HG03135 (cell line): ENCODE results near the gene FAT1.

Source experiments
- ATAC-seq: cut with Tn5 transposase; IDR thresholded peaks from one replicate; pipeline ENCODE4 v1.9.1; 2021; ENCODE audit warnings: mild to moderate bottlenecking, moderate library complexity; ENCODE audit not compliant: unreplicated experiment

FAT1 gene

GRCh38 chr4:186724864-186725468, 1.3 kb upstream of the FAT1 start:
- no peak for ATAC-seq

GRCh38 chr4:186724058-186724863, 605 bp upstream of the FAT1 start:
- no peak for ATAC-seq

DNA sequence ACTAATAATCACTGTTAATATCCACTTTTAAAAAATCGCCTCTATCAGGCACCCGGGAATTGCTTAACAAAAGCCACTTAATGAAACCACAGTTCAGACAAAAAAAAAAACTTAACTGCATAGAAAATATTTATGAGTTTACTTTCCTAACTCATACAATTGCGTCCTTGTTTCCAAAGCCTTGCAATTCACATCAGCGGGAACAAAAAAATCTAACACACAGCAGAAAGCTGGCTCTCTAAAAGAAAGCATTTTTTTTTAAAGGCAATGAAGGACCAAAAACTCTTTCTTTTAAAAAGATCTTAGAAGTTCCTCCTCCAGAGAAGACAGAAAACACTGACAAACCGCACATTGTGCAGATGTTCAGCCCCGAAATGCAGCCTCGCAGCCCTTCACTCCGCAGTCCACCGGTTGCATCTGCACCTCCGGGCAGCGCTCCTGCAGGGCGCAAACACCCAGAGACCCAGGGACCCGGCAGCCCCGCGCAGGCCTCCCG, 812 bp downstream of the FAT1 start:
- no peak for ATAC-seq

GRCh38 chr4:186719925-186720694, 3.5 kb downstream of the FAT1 start:
- ATAC-seq, result no peak

GRCh38 chr4:186717556-186717955, 6.1 kb downstream of the FAT1 start:
- ATAC-seq, result no peak

DNA sequence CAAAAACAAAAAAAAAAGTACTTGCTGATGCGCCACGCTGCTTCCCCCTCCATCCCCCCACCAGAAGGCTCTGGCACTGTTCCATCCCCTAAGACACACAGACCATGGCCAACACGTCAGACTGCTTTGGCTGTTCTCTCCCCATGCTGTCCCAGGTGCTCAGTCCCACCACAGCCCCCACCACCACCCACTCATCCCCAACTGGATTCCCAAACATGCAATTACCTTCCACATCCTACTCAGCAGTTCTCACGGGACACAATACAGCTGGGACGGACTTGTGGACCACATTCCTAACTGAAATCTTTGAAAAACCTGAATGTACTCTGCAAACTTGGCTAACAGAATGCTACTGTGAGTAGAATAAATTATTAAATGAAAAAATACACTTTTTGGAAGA, 8.6 kb downstream of the FAT1 start:
- no peak for ATAC-seq

DNA sequence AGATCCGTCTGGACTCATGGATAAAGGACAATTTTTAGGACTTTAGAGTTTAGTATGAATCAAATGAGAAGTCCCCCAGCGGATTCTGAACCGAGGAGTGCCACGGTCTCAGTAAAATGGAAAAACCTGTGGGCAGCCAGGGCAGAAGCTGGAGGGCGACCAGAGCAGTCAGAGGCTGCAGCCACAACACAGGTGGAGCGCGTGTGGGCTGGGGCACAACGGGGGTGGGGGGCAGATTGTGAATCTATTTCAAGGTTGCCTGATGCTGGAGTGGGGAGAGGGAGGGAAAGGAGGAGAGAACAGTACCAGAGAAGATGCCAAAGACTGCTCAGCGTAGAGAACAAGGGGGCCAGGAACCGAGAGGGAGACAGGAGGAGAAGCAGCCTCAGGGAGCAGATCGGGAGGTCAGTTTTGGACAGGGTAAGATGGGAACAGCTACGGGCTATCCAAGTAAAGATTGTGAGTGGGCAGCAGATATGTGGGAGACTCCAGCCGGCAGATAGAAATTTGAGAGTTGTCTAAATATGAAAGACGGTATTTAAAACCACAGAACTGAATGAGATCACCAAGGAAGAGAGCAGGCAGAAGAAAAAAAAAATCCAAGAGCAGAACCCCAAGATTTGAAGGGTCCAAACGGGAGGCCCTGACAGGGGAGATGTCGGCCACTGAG, 9.5 kb downstream of the FAT1 start:
- no peak for ATAC-seq

GRCh38 chr4:186712690-186713089, 11.0 kb downstream of the FAT1 start:
- no peak for ATAC-seq

DNA sequence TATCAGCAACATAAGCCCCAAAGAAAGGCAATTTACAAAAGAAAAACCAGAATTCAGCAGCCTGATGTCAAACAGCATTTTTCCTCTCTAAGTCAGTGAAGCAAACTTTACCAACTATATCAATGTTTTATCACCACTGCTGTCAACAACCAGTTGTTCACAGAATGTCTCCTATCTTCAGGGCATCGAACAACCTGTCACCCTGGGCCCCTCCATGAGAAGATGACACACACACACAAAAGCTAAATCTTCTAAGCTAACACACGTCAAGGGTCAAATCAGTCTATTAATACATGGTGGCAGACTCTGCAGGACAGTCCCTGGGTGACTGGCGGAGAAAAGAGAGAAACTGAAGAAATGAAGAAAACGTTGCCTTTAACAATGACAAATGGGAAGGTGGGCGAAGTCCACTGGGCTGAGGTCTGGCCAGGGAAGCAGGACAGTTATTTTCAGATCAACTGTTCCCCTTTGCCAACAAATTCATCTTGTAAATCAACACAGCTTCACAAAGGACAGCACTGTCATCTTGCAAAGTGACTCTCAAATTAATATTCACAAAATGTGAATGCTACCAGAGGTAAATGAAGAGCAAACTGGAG, 13.0 kb downstream of the FAT1 start:
- ATAC-seq, result no peak

DNA sequence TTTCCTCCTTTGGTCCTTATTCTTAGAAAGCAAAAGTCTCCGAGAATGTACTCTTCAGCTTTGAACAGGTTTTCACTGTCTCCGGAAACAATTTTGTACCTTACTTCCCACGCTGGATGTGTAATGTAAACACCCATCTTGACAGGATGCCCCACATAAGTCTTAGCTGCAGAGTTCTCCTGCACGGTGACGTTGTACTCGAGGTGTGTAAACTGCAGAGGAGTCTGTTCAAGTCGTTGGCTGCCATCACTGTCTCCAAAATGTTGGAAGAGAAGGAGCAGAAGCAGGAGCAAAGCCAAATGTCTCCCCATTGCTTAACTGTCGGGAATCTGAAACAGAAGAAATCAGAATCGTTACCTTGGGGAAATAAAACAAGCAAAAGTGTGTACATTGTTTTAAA, 14.1 kb downstream of the FAT1 start:
- ATAC-seq, result no peak

GRCh38 chr4:186708554-186708953, 15.1 kb downstream of the FAT1 start:
- no peak for ATAC-seq

DNA sequence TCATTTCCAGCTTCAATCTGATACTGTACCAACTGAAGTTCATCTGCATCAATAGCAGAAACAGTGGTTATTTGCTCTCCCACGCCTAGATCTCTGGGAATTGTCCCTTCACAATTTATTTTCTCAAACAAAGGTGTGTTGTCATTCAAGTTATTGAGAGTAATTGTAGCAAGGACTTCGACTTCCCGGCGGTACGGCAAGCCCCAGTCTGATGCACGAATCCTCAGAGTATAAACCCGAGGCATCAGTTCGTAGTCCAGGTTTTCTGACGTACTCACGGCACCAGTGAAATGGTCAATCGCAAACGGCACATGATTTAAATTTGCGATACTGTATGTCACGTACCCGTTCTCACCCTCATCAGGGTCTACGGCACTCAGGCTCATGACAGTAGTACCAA, 15.7 kb downstream of the FAT1 start:
- ATAC-seq, result no peak

- ATAC-seq, result no peak
Observed at GRCh38 chr4:186707574-186707973, 16.1 kb downstream of the FAT1 start.

GRCh38 chr4:186704057-186704456, 19.6 kb downstream of the FAT1 start:
- ATAC-seq, result no peak

- ATAC-seq, result no peak
Observed at GRCh38 chr4:186703510-186703909, 20.1 kb downstream of the FAT1 start.

GRCh38 chr4:186702940-186703339, 20.7 kb downstream of the FAT1 start:
- no peak for ATAC-seq

- no peak for ATAC-seq
Observed at GRCh38 chr4:186702297-186702696, 21.4 kb downstream of the FAT1 start.

DNA sequence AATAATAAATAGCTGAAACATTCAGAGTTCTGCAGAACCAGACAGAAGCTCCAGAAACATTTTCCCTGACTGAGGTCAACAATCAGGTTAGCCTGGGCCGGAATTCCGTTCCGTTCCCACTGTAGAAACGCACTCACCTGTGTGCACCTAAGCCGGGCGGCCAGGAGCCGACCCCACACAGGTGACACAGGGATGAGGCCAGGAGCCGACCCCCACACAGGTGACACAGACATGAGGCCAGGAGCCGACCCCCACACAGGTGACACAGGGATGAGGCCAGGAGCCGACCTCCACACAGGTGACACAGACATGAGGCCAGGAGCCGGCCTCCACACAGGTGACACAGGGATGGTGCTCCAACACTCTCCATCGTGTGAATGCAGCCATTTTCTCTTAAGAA, 21.9 kb downstream of the FAT1 start:
- no peak for ATAC-seq

- ATAC-seq, result no peak
Observed at GRCh38 chr4:186701273-186701672, 22.4 kb downstream of the FAT1 start.

GRCh38 chr4:186700746-186701145, 22.9 kb downstream of the FAT1 start:
- ATAC-seq, result no peak

GRCh38 chr4:186699881-186700397, 23.7 kb downstream of the FAT1 start:
- no peak for ATAC-seq
